ENCODE data around the gene CNPY1.
"Not testable (repeated sequence)": the region's sequence is repeated elsewhere in the genome, so short reads cannot be mapped to it uniquely, and the experiment has no call there.

Gene CNPY1

GRCh38 chr7:155546449-155546848 is at the start of gene CNPY1:
TSS of gene CNPY1 (minus strand) at chr7:155546559. CDS start at chr7:155545929, 630 bp downstream.
- DNase-seq (ENCODE audit: low read depth) = not testable (repeated sequence)

GRCh38 chr7:155594961-155595366 is 48.6 kb upstream of the CNPY1 start:
- DNase-seq (ENCODE audit: low read depth) = no peak

- no peak for DNase-seq (ENCODE audit: low read depth)
These were observed 47.9 kb upstream of the CNPY1 start for GRCh38 chr7:155594163-155594732.

GRCh38 chr7:155593461-155594162 is 47.3 kb upstream of the CNPY1 start:
- DNase-seq (ENCODE audit: low read depth) = no peak

GRCh38 chr7:155591055-155591775 is 44.9 kb upstream of the CNPY1 start:
- no peak for DNase-seq (ENCODE audit: low read depth)

GRCh38 chr7:155590215-155591018 is 44.1 kb upstream of the CNPY1 start:
- no peak for DNase-seq (ENCODE audit: low read depth)

- DNase-seq (ENCODE audit: low read depth) = no peak
These were observed 42.9 kb upstream of the CNPY1 start for GRCh38 chr7:155589001-155589980.

- DNase-seq (ENCODE audit: low read depth) = no peak
These were observed 42.2 kb upstream of the CNPY1 start for GRCh38 chr7:155588468-155588998.

- DNase-seq (ENCODE audit: low read depth) = no peak
These were observed 41.1 kb upstream of the CNPY1 start for GRCh38 chr7:155587486-155587885.

- no peak for DNase-seq (ENCODE audit: low read depth)
These were observed 40.6 kb upstream of the CNPY1 start for GRCh38 chr7:155586843-155587440.

GRCh38 chr7:155585951-155586350 is 39.6 kb upstream of the CNPY1 start:
- no peak for DNase-seq (ENCODE audit: low read depth)

GRCh38 chr7:155585532-155585895 is 39.2 kb upstream of the CNPY1 start:
- no peak for DNase-seq (ENCODE audit: low read depth)

- no peak for DNase-seq (ENCODE audit: low read depth)
These were observed 38.6 kb upstream of the CNPY1 start for GRCh38 chr7:155584763-155585531.

GRCh38 chr7:155584261-155584660 is 37.9 kb upstream of the CNPY1 start:
- DNase-seq (ENCODE audit: low read depth) = no peak

GRCh38 chr7:155583636-155584035 is 37.3 kb upstream of the CNPY1 start:
- DNase-seq (ENCODE audit: low read depth) = no peak

- no peak for DNase-seq (ENCODE audit: low read depth)
These were observed 35.6 kb upstream of the CNPY1 start for GRCh38 chr7:155581954-155582353.

- DNase-seq (ENCODE audit: low read depth) = no peak
These were observed 34.9 kb upstream of the CNPY1 start for GRCh38 chr7:155581107-155581830.

GRCh38 chr7:155580367-155580766 is 34.0 kb upstream of the CNPY1 start:
- DNase-seq (ENCODE audit: low read depth) = no peak

GRCh38 chr7:155579565-155579964 is 33.2 kb upstream of the CNPY1 start:
- DNase-seq (ENCODE audit: low read depth) = no peak
